ENCODE measurements around the gene GABRR3.
"Not testable (repeated sequence)": the region's sequence is repeated elsewhere in the genome, so short reads cannot be mapped to it uniquely, and the experiment has no call there.

GABRR3 gene

GRCh38 chr3:98021830-98022560 lies 13.1 kb downstream of the GABRR3 start:
- no peak for FAIRE-seq

GRCh38 chr3:98020412-98020811 lies 14.7 kb downstream of the GABRR3 start:
- no peak for FAIRE-seq

GRCh38 chr3:98018301-98018700 lies 16.8 kb downstream of the GABRR3 start:
- no peak for FAIRE-seq

GRCh38 chr3:98014268-98014585 lies 20.9 kb downstream of the GABRR3 start:
- no peak for FAIRE-seq

GRCh38 chr3:98013411-98014267 lies 21.5 kb downstream of the GABRR3 start:
- no peak for FAIRE-seq

- no peak for FAIRE-seq
Measured at GRCh38 chr3:98012979-98013378, 22.1 kb downstream of the GABRR3 start.

GRCh38 chr3:98010883-98011449 lies 24.1 kb downstream of the GABRR3 start:
- FAIRE-seq = not testable (repeated sequence)

- no peak for FAIRE-seq
Measured at GRCh38 chr3:98010194-98010882, 24.8 kb downstream of the GABRR3 start.

GRCh38 chr3:98008855-98009254 lies 26.3 kb downstream of the GABRR3 start:
- FAIRE-seq = no peak

GRCh38 chr3:98005438-98005837 lies 29.7 kb downstream of the GABRR3 start:
- FAIRE-seq = no peak

- FAIRE-seq = no peak
Measured at GRCh38 chr3:98004721-98005120, 30.4 kb downstream of the GABRR3 start.

GRCh38 chr3:98003306-98003969 lies 31.7 kb downstream of the GABRR3 start:
- no peak for FAIRE-seq

- FAIRE-seq = no peak
Measured at GRCh38 chr3:98002717-98003116, 32.4 kb downstream of the GABRR3 start.

- no peak for FAIRE-seq
Measured at GRCh38 chr3:97999994-98000393, 35.1 kb downstream of the GABRR3 start.

- FAIRE-seq = no peak
Measured at GRCh38 chr3:97999103-97999502, 36.0 kb downstream of the GABRR3 start.

- FAIRE-seq = no peak
Measured at GRCh38 chr3:97996988-97997387, 38.1 kb downstream of the GABRR3 start.

GRCh38 chr3:97994328-97994945 lies 40.7 kb downstream of the GABRR3 start:
- FAIRE-seq = no peak

GRCh38 chr3:97993526-97993925 lies 41.6 kb downstream of the GABRR3 start:
- no peak for FAIRE-seq

- no peak for FAIRE-seq
Measured at GRCh38 chr3:97992547-97993173, 42.5 kb downstream of the GABRR3 start.

- no peak for FAIRE-seq
Measured at GRCh38 chr3:97991293-97991682, 43.8 kb downstream of the GABRR3 start.

- FAIRE-seq = no peak
Measured at GRCh38 chr3:97990624-97991292, 44.4 kb downstream of the GABRR3 start.
